ENCODE measurements around the gene SAXO1.

- TF ChIP-seq CTCF (IDR thresholded peaks at IDR 0.05), result no peak
- TF ChIP-seq POLR2AphosphoS5 (IDR thresholded peaks at IDR 0.05; ENCODE audit: low read depth, low read length), result no peak
- TF ChIP-seq REST (IDR thresholded peaks at IDR 0.05; ENCODE audit: insufficient read depth in 1 of 2, low read depth in 2 of 2, low read length in 1 of 2), result no peak
- TF ChIP-seq TCF7L2 (IDR thresholded peaks at IDR 0.05; ENCODE audit: low read depth, low read length), result no peak
Measured at GRCh38 chr9:18941060-18941740, 91.8 kb downstream of the SAXO1 start.
